22Rv1 (cell line): ENCODE measurements around the gene FHL2.

Experiments
- H3K27ac ChIP-seq: fragments of 450-650 bp; 2 replicates; pipeline ENCODE4 v1.5.1; 2017
- ZFX ChIP-seq: fragments of 450-650 bp; IDR thresholded peaks from 2 replicates; pipeline ENCODE4 v1.6.1; 2017; ENCODE audit warnings: antibody characterized with exemption, borderline replicate concordance
- TF ChIP-seq, protein P1 (sequence below): fragments of 450-650 bp; IDR thresholded peaks from 2 replicates; pipeline ENCODE4 v1.5.1; 2017; ENCODE audit warnings: mild to moderate bottlenecking

The FHL2 gene

DNA sequence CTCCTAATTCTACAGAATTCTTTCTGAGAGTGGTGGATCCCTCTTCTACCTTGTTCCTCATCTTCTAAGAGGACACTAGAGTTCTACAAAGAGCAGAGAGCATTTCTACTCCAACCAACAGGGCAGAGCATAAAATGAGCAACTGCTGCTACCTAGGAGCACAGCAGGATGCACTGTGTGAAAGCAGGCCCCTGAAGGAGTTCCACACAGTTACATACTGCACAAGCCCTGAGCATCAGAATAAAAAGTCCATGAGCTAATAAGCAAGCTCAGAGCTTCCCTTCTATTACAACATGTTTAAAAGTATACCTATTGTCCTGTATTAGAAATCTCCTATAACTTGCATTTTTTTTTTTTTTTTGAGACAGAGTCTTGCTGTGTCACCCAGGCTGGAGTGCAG is 8.4 kb downstream of the FHL2 start:
- no peak overlapping the region for H3K27ac ChIP-seq
- TF ChIP-seq, protein P1, sequence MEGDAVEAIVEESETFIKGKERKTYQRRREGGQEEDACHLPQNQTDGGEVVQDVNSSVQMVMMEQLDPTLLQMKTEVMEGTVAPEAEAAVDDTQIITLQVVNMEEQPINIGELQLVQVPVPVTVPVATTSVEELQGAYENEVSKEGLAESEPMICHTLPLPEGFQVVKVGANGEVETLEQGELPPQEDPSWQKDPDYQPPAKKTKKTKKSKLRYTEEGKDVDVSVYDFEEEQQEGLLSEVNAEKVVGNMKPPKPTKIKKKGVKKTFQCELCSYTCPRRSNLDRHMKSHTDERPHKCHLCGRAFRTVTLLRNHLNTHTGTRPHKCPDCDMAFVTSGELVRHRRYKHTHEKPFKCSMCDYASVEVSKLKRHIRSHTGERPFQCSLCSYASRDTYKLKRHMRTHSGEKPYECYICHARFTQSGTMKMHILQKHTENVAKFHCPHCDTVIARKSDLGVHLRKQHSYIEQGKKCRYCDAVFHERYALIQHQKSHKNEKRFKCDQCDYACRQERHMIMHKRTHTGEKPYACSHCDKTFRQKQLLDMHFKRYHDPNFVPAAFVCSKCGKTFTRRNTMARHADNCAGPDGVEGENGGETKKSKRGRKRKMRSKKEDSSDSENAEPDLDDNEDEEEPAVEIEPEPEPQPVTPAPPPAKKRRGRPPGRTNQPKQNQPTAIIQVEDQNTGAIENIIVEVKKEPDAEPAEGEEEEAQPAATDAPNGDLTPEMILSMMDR = no peak
- no peak for TF ChIP-seq ZFX

DNA sequence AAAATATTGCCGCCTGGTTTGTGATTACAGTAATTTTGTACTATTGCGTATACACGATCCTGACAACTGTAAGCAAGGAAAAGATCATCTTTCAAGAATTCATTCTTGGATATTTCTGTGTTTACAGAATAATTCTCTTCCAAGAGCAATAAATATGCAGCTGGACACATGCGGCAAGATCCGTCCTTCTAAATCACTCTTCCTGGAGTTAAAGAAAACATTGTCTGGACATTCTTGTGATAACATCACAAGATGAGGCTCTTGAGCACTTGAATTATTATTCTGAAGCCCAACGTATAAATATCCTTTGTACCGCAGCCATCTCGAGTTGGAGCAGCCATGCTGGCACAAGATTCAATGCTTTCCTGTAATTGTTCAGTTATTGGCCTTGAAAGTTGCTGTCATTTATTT is 9.9 kb downstream of the FHL2 start:
- no peak for TF ChIP-seq ZFX
- TF ChIP-seq, protein P1 = no peak
- H3K27ac ChIP-seq = no peak overlapping the region

DNA sequence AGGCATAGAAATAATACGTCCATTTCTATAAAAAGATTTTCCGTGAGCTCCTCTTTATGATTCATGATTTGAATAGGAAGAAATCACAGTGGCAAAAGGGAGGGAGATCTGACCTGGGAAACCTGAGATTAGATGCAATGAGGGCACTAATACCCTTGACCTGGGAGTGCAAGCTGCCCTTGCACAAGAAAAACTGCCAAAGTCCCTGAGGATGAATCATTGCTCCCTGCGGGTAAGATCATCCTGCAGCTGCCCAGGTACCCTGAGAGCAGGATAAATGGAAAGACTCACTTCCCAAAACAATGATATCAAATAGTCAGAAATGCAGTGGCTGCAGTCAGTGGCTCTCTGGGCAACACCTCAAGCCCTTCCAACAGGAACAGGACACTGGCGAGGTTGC is 11.6 kb downstream of the FHL2 start:
- no peak overlapping the region for H3K27ac ChIP-seq
- TF ChIP-seq ZFX = no peak
- TF ChIP-seq, protein P1 = no peak

DNA sequence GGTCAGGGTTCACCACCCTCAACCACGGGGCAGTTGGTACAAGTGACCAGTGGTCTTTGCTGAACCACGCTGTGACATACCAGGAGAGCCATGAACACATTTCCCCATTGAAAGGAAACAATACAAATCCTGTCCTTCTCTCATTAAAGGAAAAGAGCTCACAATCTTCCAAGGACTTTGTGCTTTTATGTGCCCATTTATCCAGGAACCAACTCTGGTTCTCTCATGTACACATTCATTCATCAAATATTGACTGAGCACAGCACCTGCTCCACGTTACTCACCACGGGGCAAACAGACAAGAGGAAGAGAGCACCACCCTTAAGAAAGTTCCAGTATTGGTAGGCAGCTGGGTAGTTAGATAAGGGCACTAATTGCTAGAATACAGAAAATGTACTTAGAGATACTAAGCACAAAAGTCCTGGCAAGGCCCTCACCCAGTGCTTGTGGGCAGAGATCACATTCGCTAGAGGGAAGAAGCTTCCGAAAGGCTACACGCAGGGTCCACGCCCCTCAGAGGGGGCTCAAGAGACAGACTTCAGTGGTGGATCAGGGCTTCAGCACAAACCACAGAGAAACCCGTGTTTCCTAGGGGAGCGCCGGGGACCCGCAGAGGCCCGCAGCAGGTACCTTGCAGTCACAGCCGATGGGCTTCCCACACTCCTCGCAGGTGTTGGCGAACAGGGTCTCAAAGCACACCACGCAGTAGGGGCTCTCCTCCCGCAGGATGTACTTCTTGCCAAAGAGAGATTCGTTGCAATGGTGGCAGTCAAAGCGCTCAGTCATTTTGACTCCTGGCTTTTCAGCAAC is 12.9 kb downstream of the FHL2 start:
- TF ChIP-seq ZFX = no peak
- TF ChIP-seq, protein P1 = no peak
- H3K27ac ChIP-seq = no peak overlapping the region

DNA sequence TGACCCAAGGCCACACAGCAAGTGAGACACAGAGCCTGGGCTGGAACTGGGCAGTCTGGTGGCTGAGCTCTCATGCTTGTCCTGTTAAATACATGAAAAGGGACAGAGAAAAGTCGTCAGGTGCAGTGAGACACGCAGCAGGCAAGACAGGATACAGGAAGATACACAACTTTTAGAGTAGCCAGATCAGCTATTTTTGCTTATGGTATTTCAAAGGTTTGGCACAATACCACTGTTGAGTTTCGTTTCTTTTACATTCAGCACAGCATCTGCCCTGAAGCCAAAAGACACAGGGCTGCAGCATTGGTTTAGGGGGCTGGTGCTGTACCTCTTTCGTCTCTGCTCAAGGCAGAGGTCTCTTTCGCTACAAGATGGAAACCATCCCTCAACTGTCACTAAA is 14.0 kb downstream of the FHL2 start:
- TF ChIP-seq ZFX = no peak
- TF ChIP-seq, protein P1 = no peak
- H3K27ac ChIP-seq = no peak overlapping the region

DNA sequence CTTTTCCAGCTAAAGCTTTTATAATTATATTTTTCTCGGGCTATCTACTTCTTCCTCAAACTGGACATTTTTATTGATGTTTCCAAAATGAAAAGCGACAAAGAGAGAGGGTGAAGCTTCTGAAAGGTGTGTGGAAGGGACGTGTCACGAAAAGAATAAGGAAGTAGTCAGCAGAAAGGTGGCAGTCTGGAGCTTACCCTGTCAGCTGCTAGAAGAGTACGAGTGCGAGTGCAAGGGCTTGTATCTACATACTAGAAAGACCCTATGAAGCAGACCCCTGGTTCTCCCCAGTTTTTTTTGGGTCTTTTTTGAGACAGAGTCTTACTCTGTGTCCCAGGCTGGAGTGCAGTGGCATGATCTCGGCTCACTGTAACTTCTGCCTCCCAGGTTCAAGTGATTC is 14.6 kb downstream of the FHL2 start:
- no peak for TF ChIP-seq ZFX
- TF ChIP-seq, protein P1 = no peak
- H3K27ac ChIP-seq = no peak overlapping the region

DNA sequence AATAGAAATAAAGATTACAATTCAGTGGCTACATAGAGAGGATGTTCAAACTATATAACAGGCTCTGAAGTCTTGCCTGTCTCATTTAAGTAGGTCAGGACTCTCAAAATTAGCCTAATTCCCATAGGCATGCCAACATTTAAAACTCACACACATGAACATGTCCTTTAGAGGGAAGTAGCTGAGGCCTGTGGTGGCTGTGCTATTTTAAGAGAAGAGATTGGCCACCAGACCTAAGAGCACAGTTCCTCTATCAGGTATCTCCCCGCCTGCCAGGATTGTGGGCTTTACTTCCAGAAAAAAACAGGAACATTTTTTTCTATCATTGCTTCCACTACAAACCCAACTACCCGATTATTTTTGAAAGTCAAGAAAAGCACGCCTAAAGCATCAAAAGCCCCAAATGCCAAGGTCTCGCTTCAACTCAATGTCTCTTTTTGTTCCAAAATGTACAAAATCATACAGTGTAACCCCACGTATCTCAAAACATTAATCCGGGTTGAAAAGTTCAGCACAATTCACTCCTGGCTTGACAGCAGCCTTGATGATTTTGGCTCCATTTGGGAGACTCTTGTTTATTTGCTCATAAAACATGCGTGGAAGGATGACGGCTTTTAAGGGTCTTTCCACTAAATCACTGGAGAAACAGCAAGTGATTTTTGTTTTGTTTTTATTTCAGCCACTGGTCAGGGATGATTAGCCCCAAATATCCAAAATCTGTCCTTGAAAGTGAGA is 15.3 kb downstream of the FHL2 start:
- TF ChIP-seq, protein P1 = no peak
- TF ChIP-seq ZFX = no peak
- H3K27ac ChIP-seq = no peak overlapping the region
